ENCODE measurements around the gene VDR. TPM values are rescaled to one million over a fixed set of nuclear protein-coding genes. Genes with fewer than 3 reads are reported as not detected.

Gene VDR
- total RNA-seq, 1 donor from 2014 or later: 0.26 TPM

GRCh38 chr12:47894652-47895051 lies 10.1 kb downstream of the VDR start:
- no peak for DNase-seq (ENCODE audit: low read depth, low spot score)

GRCh38 chr12:47894068-47894467 lies 10.7 kb downstream of the VDR start:
- DNase-seq (ENCODE audit: low read depth, low spot score): no peak

- no peak for DNase-seq (ENCODE audit: low read depth, low spot score)
These were observed 12.0 kb downstream of the VDR start for GRCh38 chr12:47892819-47893218.

- no peak for DNase-seq (ENCODE audit: low read depth, low spot score)
These were observed 13.4 kb downstream of the VDR start for GRCh38 chr12:47891356-47891755.

GRCh38 chr12:47889040-47889439 lies 15.8 kb downstream of the VDR start:
- DNase-seq (ENCODE audit: low read depth, low spot score): no peak

GRCh38 chr12:47888153-47888819 lies 16.5 kb downstream of the VDR start:
- DNase-seq (ENCODE audit: low read depth, low spot score): no peak

GRCh38 chr12:47887529-47887928 lies 17.3 kb downstream of the VDR start:
- no peak for DNase-seq (ENCODE audit: low read depth, low spot score)

- no peak for DNase-seq (ENCODE audit: low read depth, low spot score)
These were observed 18.1 kb downstream of the VDR start for GRCh38 chr12:47886510-47887240.

GRCh38 chr12:47885566-47885965 lies 19.2 kb downstream of the VDR start:
- DNase-seq (ENCODE audit: low read depth, low spot score): no peak

GRCh38 chr12:47885012-47885501 lies 19.7 kb downstream of the VDR start:
- DNase-seq (ENCODE audit: low read depth, low spot score): no peak

GRCh38 chr12:47884501-47884900 lies 20.3 kb downstream of the VDR start:
- no peak for DNase-seq (ENCODE audit: low read depth, low spot score)

- DNase-seq (ENCODE audit: low read depth, low spot score): no peak
These were observed 21.1 kb downstream of the VDR start for GRCh38 chr12:47883663-47884195.

GRCh38 chr12:47882781-47883546 lies 21.8 kb downstream of the VDR start:
- no peak for DNase-seq (ENCODE audit: low read depth, low spot score)

GRCh38 chr12:47881826-47882427 lies 22.9 kb downstream of the VDR start:
- DNase-seq (ENCODE audit: low read depth, low spot score): no peak

- DNase-seq (ENCODE audit: low read depth, low spot score): no peak
These were observed 23.7 kb downstream of the VDR start for GRCh38 chr12:47881051-47881450.

GRCh38 chr12:47878918-47879481 lies 25.8 kb downstream of the VDR start:
- no peak for DNase-seq (ENCODE audit: low read depth, low spot score)

GRCh38 chr12:47878293-47878917 lies 26.4 kb downstream of the VDR start:
- DNase-seq (ENCODE audit: low read depth, low spot score): no peak

GRCh38 chr12:47877081-47877480 lies 27.7 kb downstream of the VDR start:
- DNase-seq (ENCODE audit: low read depth, low spot score): no peak

GRCh38 chr12:47876440-47876960 lies 28.3 kb downstream of the VDR start:
- DNase-seq (ENCODE audit: low read depth, low spot score): no peak

GRCh38 chr12:47875746-47876439 lies 28.9 kb downstream of the VDR start:
- DNase-seq (ENCODE audit: low read depth, low spot score): no peak

All from pulmonary artery endothelial cell (primary cell).